Keratinocyte (primary cell): ENCODE measurements around the gene TRIM6. TPM values are rescaled to one million over a fixed set of nuclear protein-coding genes. Genes with fewer than 3 reads are reported as not detected.

ENCODE experiments used
- DNase-seq: peaks from one replicate; pipeline ENCODE4 v3.0.0-alpha.2; 2011; ENCODE audit warnings: low read depth, missing footprints, low spot score
- FAIRE-seq: peaks from 2 replicates; lab custom pipeline; 2011; peaks lifted over from hg19 to GRCh38; lab: Jason Lieb, UNC
- H2AFZ ChIP-seq: 2 replicates; pipeline ENCODE4 v1.6.0; 2012; ENCODE audit warnings: low read length, control low read depth, inconsistent platforms; ENCODE audit not compliant: control insufficient read depth
- H3K27ac ChIP-seq: 2 replicates; pipeline ENCODE4 v1.5.1; 2011; ENCODE audit warnings: low read length; ENCODE audit not compliant: control insufficient read depth, insufficient read depth
- H3K27me3 ChIP-seq: 3 replicates; pipeline ENCODE4 v1.6.0; 2011; ENCODE audit warnings: low read length; ENCODE audit not compliant: control insufficient read depth, insufficient read depth; ENCODE audit errors: extremely low read depth
- H3K36me3 ChIP-seq, 2 experiments: 2 replicates in 1 of 2; 3 replicates in 1 of 2; pipeline ENCODE4 v1.5.1; 2011; ENCODE audit warnings: low read length in 2 of 2, mild to moderate bottlenecking in 1 of 2; ENCODE audit not compliant: control insufficient read depth in 2 of 2, insufficient read depth in 2 of 2; ENCODE audit errors: extremely low read depth in 1 of 2
- H3K4me1 ChIP-seq: 3 replicates; pipeline ENCODE4 v1.5.1; 2011; ENCODE audit warnings: low read length; ENCODE audit not compliant: control insufficient read depth, insufficient read depth; ENCODE audit errors: extremely low read depth
- H3K4me2 ChIP-seq: 3 replicates; pipeline ENCODE4 v1.6.0; 2011; ENCODE audit warnings: low read depth, low read length; ENCODE audit not compliant: control insufficient read depth, insufficient read depth; ENCODE audit errors: extremely low read depth
- H3K4me3 ChIP-seq, 3 experiments: fragments of 200-600 bp in 1 of 3; sonication (generic) in 1 of 3; 2 replicates in 2 of 3; 3 replicates in 1 of 3; pipeline ENCODE4 v1.5.1; 2011 to 2016; ENCODE audit warnings: low read length in 3 of 3, mild to moderate bottlenecking in 3 of 3, control low read depth in 2 of 3, inconsistent platforms in 1 of 3, low read depth in 1 of 3, mixed read lengths in 1 of 3, mixed run types in 1 of 3, moderate library complexity in 1 of 3; ENCODE audit not compliant: control insufficient read depth in 2 of 3, insufficient read depth in 2 of 3; ENCODE audit errors: extremely low read depth in 1 of 3
- H3K79me2 ChIP-seq: 2 replicates; pipeline ENCODE4 v1.6.0; 2012; ENCODE audit warnings: low read length; ENCODE audit not compliant: control insufficient read depth, insufficient read depth
- H3K9ac ChIP-seq: 3 replicates; pipeline ENCODE4 v1.6.0; 2011; ENCODE audit warnings: low read length; ENCODE audit not compliant: control insufficient read depth, insufficient read depth; ENCODE audit errors: extremely low read depth
- H3K9me1 ChIP-seq: 3 replicates; pipeline ENCODE4 v1.6.0; 2011; ENCODE audit warnings: low read length; ENCODE audit not compliant: control insufficient read depth, insufficient read depth; ENCODE audit errors: extremely low read depth
- H3K9me3 ChIP-seq: 2 replicates; pipeline ENCODE4 v1.5.1; 2012; ENCODE audit warnings: low read depth, low read length; ENCODE audit not compliant: control insufficient read depth
- H4K20me1 ChIP-seq: 3 replicates; pipeline ENCODE4 v1.6.0; 2011; ENCODE audit warnings: low read length; ENCODE audit not compliant: control insufficient read depth, insufficient read depth; ENCODE audit errors: extremely low read depth
- EZH2 ChIP-seq: IDR thresholded peaks from one replicate; pipeline ENCODE4 v1.6.1; 2012; ENCODE audit warnings: inconsistent platforms, mild to moderate bottlenecking, low read length, moderate library complexity
- dilution Hi-C: fragments of 300-500 bp; cut with MboI; formaldehyde crosslinking; loops from one replicate; pipeline ENCODE4 v1.7.0; 2020; ENCODE audit warnings: low sequenced_read_pairs; ENCODE audit not compliant: extremely low pct_ligation_motif_present
- polyA plus RNA-seq, 5 experiments: library from polyadenylated mRNA; depleted of rRNA in 3 of 5; stranded (reverse) in 3 of 5; stranded (forward) in 1 of 5; unstranded in 1 of 5; fragments of >200 nt; gene quantifications; 1 replicate in 1 of 5; 2 replicates in 3 of 5; 3 replicates in 1 of 5; pipeline versions ENCODE4 v1.2.1 to v1.2.3, GENCODE V29; 2011 to 2012; ENCODE audit warnings: missing spikeins in 2 of 5, low read depth in 1 of 5, low replicate concordance in 1 of 5
- TF ChIP-seq, protein P1 (sequence below), 3 experiments: IDR thresholded peaks in 1 of 3; conservative IDR thresholded peaks in 1 of 3; optimal IDR thresholded peaks in 1 of 3; 2 replicates in 2 of 3; 3 replicates in 1 of 3; pipeline versions ENCODE3 to v1.5.1; 2011; ENCODE audit warnings: low read length in 3 of 3, mild to moderate bottlenecking in 3 of 3, moderate library complexity in 2 of 3, control low read depth in 1 of 3, inconsistent platforms in 1 of 3; ENCODE audit not compliant: insufficient read depth in 2 of 3; ENCODE audit errors: extremely low read depth in 1 of 3

Gene TRIM6
- polyA plus RNA-seq, 1 donor (not counting 4 experiments of a cell fraction or from before 2014, with no cell fraction given) = 5.2 TPM

DNA sequence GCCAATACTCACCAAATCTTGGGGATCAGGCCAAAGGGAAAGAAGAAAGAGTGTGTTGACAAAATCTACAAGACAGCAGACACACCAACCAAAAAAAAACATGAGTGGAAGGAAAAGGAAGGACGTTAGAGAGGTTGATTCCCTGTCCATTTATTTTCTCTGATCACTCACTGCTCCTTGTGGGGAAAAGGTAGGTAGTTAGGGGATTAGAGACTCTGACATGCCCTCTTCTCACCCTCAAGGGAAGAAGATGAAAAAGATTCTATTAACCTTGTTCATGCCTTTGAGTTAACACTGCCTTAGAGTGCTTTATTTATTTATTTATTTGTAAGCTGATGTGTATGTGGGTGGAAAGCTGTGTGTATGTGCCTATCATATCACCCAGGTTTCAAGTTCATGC is 48.0 kb upstream of the TRIM6 start, which contains the start of gene OR52H1:
Gene OR52H1, minus strand, starts transcription at position 101 of the 400 bp plus-strand sequence. CDS start 3,035 bp downstream, outside the sequence.
- no peak for FAIRE-seq
- H3K4me1 ChIP-seq = peaks cover 13% of the 10 kb centered on the region

DNA sequence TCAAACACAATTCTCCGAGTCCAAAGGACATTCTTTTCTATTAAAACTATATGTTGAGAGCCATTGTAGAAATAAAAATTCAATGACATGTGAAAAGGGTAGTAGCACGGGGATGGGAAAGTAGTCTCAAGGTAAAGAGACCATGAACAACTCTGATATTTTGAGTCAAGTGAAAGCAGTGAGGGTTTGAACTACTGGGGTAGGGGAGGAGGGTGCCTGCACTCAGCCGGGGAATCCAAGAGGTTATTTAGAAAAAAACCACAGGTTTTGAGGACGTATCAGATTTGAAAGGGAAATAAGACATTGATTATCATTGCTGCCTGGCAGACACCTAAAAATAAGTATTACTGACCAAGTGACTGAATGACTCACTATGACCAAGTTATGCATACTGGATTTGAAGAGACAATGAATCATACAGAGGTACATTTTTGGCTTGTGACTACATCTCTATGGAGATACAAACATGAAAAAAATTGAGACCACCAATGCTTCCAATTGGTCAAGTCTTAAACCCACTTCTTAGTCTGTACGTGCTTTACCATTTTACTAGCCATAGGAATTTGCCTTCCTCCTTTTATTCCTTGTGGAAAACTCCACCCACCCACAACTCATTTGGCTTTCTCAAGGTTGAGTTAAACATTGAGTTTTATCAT is 45.9 kb upstream of the TRIM6 start:
- TF ChIP-seq, protein P1, sequence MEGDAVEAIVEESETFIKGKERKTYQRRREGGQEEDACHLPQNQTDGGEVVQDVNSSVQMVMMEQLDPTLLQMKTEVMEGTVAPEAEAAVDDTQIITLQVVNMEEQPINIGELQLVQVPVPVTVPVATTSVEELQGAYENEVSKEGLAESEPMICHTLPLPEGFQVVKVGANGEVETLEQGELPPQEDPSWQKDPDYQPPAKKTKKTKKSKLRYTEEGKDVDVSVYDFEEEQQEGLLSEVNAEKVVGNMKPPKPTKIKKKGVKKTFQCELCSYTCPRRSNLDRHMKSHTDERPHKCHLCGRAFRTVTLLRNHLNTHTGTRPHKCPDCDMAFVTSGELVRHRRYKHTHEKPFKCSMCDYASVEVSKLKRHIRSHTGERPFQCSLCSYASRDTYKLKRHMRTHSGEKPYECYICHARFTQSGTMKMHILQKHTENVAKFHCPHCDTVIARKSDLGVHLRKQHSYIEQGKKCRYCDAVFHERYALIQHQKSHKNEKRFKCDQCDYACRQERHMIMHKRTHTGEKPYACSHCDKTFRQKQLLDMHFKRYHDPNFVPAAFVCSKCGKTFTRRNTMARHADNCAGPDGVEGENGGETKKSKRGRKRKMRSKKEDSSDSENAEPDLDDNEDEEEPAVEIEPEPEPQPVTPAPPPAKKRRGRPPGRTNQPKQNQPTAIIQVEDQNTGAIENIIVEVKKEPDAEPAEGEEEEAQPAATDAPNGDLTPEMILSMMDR (optimal IDR thresholded peaks at IDR 0.05 in 1 of 3, IDR thresholded peaks at IDR 0.05 in 1 of 3, conservative IDR thresholded peaks at IDR 0.05 in 1 of 3; ENCODE audit: extremely low read depth in 1 of 3, insufficient read depth in 2 of 3, low read length in 3 of 3) = no peak
- no peak for TF ChIP-seq EZH2
- Histone ChIP-seq H3K79me2 (no peaks in the 10 kb centered on the region), H3K9me1 (no peaks in the 10 kb centered on the region), H3K36me3 (no peaks in the 10 kb centered on the region), H3K4me2 (peak overlapping the region; percentile 31), H3K9ac (no peak overlapping the region), H3K27ac (peak overlapping the region; percentile 22), H4K20me1 (no peaks in the 10 kb centered on the region), H3K9me3 (no peaks in the 10 kb centered on the region), H3K4me3 (no peak overlapping the region), H3K4me1 (peaks cover 13% of the 10 kb centered on the region), H3K27me3 (no peaks in the 10 kb centered on the region), H2AFZ (no peak overlapping the region)
- FAIRE-seq (peak; percentile 20), DNase-seq (peak; percentile 28)
- dilution Hi-C loops = no loop called here

More for the DNA sequence above, 48.0 kb upstream of the TRIM6 start, which contains the start of gene OR52H1:
- Histone ChIP-seq H3K9ac (no peak within 1 kb of the TSS), H3K36me3 (no peaks in the 10 kb centered on the region), H3K27me3 (no peaks in the 10 kb centered on the region), H3K4me3 (no peak within 1 kb of the TSS), H2AFZ (no peak within 1 kb of the TSS), H3K27ac (no peak within 1 kb of the TSS), H4K20me1 (no peaks in the 10 kb centered on the region), H3K9me3 (no peaks in the 10 kb centered on the region), H3K79me2 (no peaks in the 10 kb centered on the region), H3K4me2 (no peak within 1 kb of the TSS), H3K9me1 (no peaks in the 10 kb centered on the region)
- dilution Hi-C loops = no loop called here
- no peak for DNase-seq
- TF ChIP-seq, protein P1 (optimal IDR thresholded peaks at IDR 0.05 in 1 of 3, IDR thresholded peaks at IDR 0.05 in 1 of 3, conservative IDR thresholded peaks at IDR 0.05 in 1 of 3; ENCODE audit: extremely low read depth in 1 of 3, insufficient read depth in 2 of 3, low read length in 3 of 3) = no peak
- TF ChIP-seq EZH2 = no peak
